Naive thymus-derived CD4-positive, alpha-beta T cell (primary cell): ENCODE results near the gene TMSB15C. TPM values are rescaled to one million over a fixed set of nuclear protein-coding genes. Genes with fewer than 3 reads are reported as not detected.

ENCODE experiments used
- polyA plus RNA-seq, 2 donors: library from polyadenylated mRNA; unstranded; fragments of 300-500 nt; fragmentation: Illumina TruSeq; gene quantifications; one replicate each; pipeline ENCODE4 v1.2.3, GENCODE V29; 2021
- total RNA-seq, 6 experiments: library from RNA in 5 of 6; stranded (reverse) in 5 of 6; gene quantifications; 1 replicate in 5 of 6; 2 replicates in 1 of 6; pipeline ENCODE4 v1.2.3 and lab custom pipeline; 2021 to 2026

TMSB15C gene
- total and polyA plus RNA-seq, 7 experiments from 2014 or later = 1.2 to 4.6 (median 3.6) TPM

Other genes with a start within 250 kb of the TMSB15C start
- gene RAB9B, start 244.0 kb downstream of the TMSB15C start, total RNA-seq = under 1 TPM; 0.40 to 0.86 (median 0.51) TPM
- gene RAB9B, start 244.0 kb downstream of the TMSB15C start, polyA plus RNA-seq = under 1 TPM; 0.10 to 0.59 TPM
- 10 to 100 TPM in 1 of 5 experiments, 1 to 10 TPM in 4; 5.5 to 10.3 (median 6.8) TPM for gene TMSB15B, start 113.6 kb downstream of the TMSB15C start, total RNA-seq
- 10 to 100 TPM; 10.0 to 14.7 TPM for gene TMSB15B, start 113.6 kb downstream of the TMSB15C start, polyA plus RNA-seq
- not detected for gene H2BW1, start 62.5 kb downstream of the TMSB15C start, total RNA-seq
- not detected for gene H2BW1, start 62.5 kb downstream of the TMSB15C start, polyA plus RNA-seq
- gene H2BW2, start 36.3 kb downstream of the TMSB15C start, total RNA-seq = not detected
- not detected for gene H2BW2, start 36.3 kb downstream of the TMSB15C start, polyA plus RNA-seq
- 1 to 10 TPM in 4 of 5 experiments, under 1 TPM in 1; 0.24 to 5.9 (median 2.5) TPM for gene ZCCHC18, start 36.3 kb upstream of the TMSB15C start, total RNA-seq
- 1 to 10 TPM in 1 of 2 donors, under 1 TPM in 1; 0.83 to 1.0 TPM for gene ZCCHC18, start 36.3 kb upstream of the TMSB15C start, polyA plus RNA-seq
- gene SLC25A53, start 80.8 kb upstream of the TMSB15C start, total RNA-seq = 10 to 100 TPM in 4 of 5 experiments, 1 to 10 TPM in 1; 7.2 to 18.9 (median 10.4) TPM
- gene SLC25A53, start 80.8 kb upstream of the TMSB15C start, polyA plus RNA-seq = 1 to 10 TPM; 5.6 to 7.0 TPM
- 10 to 100 TPM; 12.6 to 20.4 (median 13.4) TPM for gene FAM199X, start 90.2 kb upstream of the TMSB15C start, total RNA-seq
- gene FAM199X, start 90.2 kb upstream of the TMSB15C start, polyA plus RNA-seq = 1 to 10 TPM; 8.2 to 9.4 TPM
- gene ESX1, start 178.7 kb upstream of the TMSB15C start, total RNA-seq = not detected
- gene ESX1, start 178.7 kb upstream of the TMSB15C start, polyA plus RNA-seq = not detected